IPS-NIHi7 (cell line): ENCODE data around the gene CWC22.
"Not testable (repeated sequence)": the region's sequence is repeated elsewhere in the genome, so short reads cannot be mapped to it uniquely, and the experiment has no call there.

Source experiments
- DNase-seq: peaks from one replicate; pipeline ENCODE4 v3.0.0; 2012; ENCODE audit warnings: mixed read lengths; ENCODE audit errors: extremely low spot score

The CWC22 gene

GRCh38 chr2:180006781-180007579 lies at the start of gene CWC22:
TSS of gene CWC22 (minus strand) at chr2:180007297. CDS start at chr2:179993341, 13,956 bp downstream.
- peak; percentile 74 for DNase-seq

DNA sequence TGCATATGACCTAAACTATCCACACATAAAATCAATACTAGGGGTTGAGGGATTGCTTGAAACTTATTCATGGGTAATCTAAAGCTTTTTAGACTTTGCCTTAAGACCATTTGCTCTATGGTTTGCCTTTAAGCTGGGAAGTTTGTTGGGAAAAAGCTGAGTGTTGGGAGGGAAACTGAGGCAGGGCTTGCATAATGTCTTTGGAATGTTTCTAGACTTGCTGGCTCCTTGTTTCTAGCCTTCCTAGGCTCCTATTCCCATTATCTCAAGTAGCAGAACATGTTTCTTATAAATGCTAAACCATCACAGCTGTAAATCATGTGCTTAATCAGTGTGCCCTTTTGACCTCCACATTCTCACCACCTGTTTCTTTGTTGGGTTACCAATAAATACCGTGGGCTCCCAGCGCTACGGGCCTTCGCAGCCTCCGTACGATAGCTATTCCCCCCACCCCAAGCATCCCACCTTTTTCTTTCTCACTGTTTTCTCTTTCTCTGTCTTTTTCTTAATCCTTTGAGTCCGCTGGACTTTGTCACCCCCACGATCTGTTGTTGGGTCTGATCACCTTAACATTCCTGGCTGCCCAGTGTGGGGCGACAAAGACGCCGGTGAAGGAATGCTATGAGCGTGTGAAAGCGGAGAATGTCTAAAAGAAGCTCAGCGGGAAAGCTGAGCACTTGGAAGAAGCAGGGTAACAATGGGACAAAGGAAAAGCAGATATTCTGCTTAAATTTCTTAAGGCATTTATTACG lies 49.4 kb upstream of the CWC22 start:
- DNase-seq = peak; percentile 21

- DNase-seq = not testable (repeated sequence)
These were observed 47.5 kb upstream of the CWC22 start for GRCh38 chr2:180054576-180054975.

DNA sequence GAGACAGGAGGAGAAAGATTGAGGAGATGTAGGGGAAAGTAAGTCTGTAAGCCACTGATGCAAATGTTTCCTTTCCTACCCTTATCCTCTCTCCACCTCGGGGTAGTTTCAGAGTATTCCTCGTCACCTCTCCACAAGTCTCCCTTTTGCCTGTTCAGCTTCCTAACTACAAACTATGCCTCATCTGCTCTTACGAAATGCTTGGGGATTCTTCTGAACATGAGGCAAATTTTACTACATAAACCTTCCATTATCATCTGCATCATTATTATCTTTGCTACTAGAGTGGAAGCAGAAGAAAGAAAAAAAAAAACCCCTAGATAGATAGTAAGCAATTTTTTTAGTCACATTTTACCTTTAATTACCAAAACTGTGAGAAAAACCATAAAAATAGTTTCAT lies 43.1 kb upstream of the CWC22 start:
- DNase-seq = no peak

DNA sequence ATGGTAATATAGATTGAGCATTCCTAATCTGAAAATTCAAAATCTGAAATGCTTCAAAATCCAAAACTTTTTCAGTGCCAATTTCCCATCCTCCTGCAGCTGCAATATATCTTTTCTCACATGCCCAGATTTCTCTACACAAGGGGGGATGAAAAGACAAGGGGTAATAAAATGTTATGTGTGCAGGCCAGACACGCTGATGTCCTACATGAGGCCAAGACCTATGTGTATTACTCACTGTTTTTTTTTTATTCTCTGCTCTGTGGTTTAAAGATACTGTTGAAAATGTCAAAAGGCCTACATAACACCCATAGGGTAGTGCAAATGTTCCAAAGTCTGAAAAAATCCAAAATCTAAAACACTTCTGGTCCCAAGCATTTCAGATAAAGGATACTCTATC lies 41.2 kb upstream of the CWC22 start:
- no peak for DNase-seq

DNA sequence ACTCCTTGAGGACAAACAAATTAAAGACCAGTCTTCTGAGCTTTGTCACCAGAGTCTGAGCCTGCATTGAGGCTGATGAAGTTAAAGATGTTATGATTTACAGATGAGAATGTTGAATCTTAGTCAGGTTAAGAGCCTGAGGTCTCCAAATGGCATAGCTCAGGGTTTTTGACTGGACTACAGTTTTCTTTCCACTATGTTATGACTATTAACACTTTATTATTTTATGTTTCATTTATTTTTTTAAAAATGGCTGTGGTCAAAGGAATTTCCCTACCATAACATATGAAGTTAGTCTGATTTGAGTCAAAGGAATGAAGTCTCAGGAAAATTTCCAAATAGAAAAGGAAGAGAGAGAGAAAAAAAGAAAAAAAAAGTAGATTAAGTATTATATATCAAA lies 39.7 kb upstream of the CWC22 start:
- DNase-seq = no peak

- no peak for DNase-seq
These were observed 39.1 kb upstream of the CWC22 start for GRCh38 chr2:180046202-180046601.

DNA sequence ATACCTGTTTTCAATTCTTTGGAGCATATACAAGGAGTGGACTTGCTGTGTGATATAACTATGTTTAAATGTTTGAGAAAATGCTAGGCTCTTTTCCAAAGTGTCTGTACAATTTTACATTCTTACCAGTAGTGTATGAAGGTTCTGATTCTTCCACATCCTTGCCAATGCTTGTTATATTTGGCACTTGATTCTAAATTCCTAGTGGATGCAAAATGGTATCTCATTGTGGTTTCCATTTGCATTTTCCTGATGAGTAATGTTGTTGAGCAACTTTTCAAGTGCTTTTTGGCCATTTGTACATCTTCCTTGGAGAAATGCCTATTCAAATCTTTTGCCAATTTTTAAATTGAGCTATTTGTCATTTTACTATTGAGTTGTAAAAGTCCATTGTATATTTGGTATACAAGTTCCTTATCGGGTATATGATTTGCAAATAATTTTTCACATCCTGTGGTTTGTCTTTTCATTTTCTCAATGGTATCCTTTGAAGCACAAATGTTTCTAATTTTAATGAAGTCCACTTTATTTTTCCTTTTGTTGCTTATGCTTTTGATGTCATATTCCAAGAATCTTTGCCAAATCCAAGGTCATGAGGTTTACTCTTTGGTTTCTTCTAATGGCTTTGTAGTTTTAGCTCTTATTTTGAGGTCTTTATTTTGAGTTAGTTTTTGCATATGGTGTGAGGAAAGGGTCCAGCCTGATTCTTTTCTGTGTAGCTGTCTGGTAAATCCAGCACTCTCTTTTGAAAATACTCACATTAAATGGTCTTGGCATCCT lies 33.2 kb upstream of the CWC22 start:
- DNase-seq = no peak

GRCh38 chr2:180038997-180039396 lies 31.9 kb upstream of the CWC22 start:
- DNase-seq = no peak

GRCh38 chr2:180033993-180034894 lies 27.1 kb upstream of the CWC22 start:
- peak; percentile 51 for DNase-seq

DNA sequence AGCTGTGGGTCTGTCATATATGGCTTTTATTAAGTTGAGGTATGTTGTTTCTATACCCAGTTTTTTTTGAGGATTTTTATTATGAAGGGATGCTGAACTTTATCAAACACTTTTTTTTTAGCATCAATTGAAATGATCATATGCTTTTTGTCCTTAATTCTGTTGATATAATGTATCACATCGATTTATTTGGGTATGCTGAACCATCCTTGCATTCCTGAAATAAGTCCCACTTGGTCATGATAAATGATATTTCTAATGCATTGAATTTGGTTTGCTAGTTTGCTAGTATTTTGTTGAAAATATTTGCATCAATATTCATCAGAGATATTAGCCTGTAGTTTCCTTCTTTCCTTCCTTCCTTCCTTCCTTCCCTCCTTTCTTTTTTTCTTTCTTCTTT lies 22.5 kb upstream of the CWC22 start:
- DNase-seq = no peak

- DNase-seq = no peak
These were observed 14.8 kb upstream of the CWC22 start for GRCh38 chr2:180021850-180022249.

DNA sequence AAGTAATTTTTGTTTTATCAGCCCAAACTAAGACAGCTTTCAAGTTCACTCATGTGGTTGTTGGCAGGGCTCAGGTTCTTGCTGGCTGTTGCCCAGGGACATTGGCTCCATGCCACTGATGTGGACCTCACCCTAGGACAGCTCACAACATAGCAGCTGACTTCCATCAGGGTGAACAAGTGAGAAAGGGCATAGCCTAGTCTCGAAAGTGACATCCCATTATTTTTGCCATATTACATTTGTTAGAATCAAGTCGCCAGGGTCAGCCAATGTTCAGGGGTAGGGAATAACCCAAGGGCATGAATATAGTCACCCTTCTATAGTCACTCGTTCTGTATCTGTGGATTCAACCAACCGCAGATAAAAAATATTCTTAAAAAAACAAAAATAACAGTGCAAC lies 10.7 kb upstream of the CWC22 start:
- DNase-seq = no peak

GRCh38 chr2:180016937-180017336 lies 9.8 kb upstream of the CWC22 start:
- no peak for DNase-seq

GRCh38 chr2:180015951-180016709 lies 9.0 kb upstream of the CWC22 start:
- DNase-seq = no peak

DNA sequence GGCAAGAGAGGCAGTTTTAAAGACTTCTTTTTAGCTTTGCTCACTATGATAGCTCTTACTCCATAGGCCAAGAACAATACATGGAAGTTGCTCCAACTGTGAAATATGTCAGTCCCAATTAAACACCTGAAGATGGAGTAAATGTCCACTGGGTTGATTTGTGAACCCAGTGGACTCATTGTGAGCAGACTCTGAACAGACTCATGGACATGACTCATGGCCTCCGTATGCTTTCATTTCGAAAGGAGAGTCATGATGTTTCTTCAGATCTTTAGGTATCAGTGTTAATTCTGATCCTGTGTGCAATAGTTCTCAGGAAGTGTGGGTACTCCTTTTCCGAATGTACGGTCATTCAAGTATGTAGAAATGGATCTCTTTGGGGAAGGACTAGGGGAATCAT lies 5.4 kb upstream of the CWC22 start:
- DNase-seq = no peak

- no peak for DNase-seq
These were observed 3.6 kb upstream of the CWC22 start for GRCh38 chr2:180010701-180011100.

- DNase-seq = no peak
These were observed 866 bp downstream of the CWC22 start for GRCh38 chr2:180006231-180006630.

DNA sequence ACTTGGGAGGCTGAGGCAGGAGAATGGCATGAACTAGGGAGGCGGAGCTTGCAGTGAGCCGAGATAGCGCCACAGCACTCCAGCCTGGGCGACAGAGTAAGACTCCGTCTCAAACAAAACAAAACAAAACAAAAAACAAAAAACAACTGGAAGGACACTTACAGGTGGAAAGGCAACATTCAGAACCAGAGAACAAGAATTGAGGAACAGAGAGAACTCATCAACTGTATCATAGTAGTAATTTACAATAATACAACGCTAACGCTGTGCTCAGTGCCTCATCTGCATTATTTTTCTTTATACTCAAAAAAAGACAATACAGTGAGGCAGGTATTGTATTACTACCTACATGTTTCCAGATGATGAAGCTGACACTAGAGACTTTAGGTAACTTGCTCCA lies 1.6 kb downstream of the CWC22 start:
- not testable (repeated sequence) for DNase-seq

GRCh38 chr2:180004731-180005130 lies 2.4 kb downstream of the CWC22 start:
- DNase-seq = no peak

DNA sequence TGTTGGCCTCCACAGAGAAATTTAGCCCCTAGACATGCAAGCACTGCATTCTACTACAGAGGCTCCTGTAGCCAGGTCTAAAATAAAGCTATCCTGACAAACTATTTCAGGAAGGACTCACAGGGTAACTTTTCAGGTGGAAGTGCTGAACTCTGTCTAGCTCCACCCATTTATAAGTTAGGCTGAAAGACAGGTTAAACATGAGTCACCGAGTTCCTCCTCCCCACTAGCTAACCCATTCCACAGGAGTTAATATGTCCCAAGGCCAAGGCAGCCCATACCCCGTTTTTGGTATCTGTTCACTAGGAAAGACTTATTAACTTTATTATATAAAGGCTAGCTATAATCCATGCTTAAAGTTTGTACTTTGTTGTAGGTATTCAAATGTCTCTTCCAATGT lies 3.5 kb downstream of the CWC22 start:
- no peak for DNase-seq
